AML-193 (cell line): ENCODE measurements around the gene CCDC38.

Experiments used
- DNase-seq, 2 experiments: peaks; one replicate each; lab custom pipeline; 2025; lab: John Stamatoyannopoulos, UW

The CCDC38 gene

DNA sequence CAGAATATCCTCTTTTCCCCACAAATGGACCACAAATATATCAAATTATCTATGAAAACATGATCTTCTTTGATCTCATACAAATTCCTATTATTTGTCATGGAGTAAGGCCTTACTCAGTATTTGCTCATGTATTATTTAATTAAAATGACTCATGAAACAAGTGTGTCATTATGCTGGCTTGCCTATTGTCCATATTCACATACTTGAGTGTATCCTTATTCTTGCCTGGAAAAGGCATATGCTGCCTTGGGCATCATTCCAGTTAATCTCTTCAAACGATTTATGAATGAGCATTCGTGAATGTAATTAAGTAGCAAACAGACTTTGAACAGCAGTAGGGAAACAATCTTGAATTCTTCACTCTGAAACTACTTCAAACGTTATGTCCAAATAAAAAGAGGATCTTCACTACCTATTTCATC, 106.2 kb downstream of the CCDC38 start:
- DNase-seq = no peak

DNA sequence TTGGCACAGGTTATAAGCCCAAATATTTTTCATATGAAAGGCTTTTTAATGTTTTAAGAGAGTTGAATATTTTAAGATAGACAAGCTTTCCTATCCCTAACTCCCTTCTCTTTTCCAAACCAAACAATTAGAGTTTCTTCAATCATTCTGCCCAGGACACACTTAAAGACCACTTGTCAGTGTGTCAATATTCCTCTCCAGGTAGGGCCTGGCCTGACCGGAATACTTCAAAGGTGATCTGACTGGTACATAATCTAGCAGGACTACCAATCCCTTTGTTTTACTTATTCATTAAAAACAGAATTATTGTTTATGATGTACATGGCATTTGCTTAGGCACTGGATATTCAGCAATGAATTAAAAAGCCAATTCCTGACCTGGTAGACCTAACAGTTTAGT, 107.8 kb downstream of the CCDC38 start:
- DNase-seq = no peak

DNA sequence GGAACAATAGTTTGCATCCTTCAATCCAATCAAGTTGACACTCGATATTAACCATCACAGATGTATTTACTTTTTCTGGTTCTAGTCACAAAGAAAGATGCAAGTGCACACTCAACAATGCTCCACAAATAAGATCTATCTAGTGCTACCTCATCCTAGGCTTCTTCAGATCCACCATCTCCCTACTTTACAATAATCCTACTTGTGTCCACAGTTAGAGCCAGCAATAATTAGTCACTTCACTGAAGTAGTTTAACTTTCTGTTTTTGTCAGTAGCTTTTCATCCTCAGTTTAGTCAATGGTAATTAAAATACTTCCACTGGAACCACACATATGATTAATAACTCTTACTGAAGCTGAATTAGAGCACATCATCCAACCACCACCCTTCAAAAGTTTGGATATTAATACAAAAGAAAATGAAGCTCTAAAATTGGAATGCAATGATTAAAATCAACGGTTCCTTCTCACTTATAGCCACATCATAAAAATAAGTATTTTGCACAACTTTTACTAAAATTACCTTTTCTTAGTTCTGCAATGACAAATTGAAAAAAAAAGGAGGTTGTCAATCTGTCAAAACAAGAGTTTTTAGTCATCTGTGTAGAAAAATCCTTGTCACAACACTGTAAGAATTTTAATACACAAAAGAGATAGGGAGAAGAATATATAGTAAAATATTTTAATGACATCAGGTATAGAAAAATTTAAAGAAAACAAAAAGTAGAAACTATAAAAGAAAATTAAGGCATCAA, 111.9 kb downstream of the CCDC38 start:
- no peak for DNase-seq

DNA sequence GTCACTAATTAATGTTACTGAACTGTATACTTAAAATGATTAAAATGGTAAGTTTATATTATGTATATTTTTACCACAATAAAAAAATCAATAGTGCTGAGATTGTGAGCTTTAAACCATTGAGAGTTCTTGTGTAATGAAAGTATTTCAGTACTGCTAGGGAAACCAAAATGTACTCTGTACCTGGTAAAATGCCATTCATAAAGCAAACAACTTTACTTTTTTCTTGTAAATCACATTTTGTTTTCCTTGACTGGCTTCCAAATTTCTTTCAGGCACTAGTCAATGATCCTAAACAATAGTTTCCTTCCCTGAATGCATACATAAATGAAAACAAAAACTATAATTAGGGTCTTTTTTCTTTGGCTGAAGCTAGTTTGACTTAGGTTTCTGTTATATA, 113.0 kb downstream of the CCDC38 start:
- DNase-seq = no peak

DNA sequence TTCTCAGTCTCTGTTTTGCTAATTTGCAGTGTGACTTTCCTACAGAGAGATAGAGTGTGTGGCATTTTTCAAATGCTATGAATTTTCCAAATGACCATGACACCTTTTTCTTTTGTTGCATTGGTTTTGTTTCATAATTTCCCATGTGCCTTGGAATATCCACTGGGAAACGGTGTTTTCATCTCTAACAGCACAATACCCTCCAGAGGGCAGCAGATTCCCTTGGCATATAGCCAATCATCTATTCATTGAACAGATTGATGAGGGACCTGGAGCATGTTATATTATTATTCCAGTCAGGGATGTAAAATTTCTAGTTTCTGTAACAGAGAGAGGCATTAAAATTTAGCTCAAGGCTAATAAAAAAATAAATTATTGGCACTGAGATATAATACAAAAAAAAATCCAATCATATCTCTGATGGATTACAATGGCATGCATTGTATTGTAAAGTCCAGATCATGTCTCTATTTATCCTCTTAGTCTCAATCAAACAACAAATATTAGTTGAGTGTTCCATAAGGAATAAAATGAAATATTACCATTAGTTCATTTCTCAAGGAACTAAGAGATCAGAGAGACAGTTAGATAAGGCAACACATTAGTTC, 122.2 kb downstream of the CCDC38 start:
- peak; percentile 1 to 8 for DNase-seq
